Neural progenitor cell (in vitro differentiated cells): ENCODE measurements around the gene ASXL1. TPM values are rescaled to one million over a fixed set of nuclear protein-coding genes. Genes with fewer than 3 reads are reported as not detected.
A peak's percentile ranks its signal among the peaks of the same experiment; 100 is the strongest.

Source experiments
- DNase-seq: peaks from one replicate; pipeline ENCODE4 v3.0.0-alpha.2; 2016; ENCODE audit warnings: low spot score
- H2AFZ ChIP-seq: fragments of 200-600 bp; sonication (generic); replicated peaks from 2 replicates; pipeline ENCODE4 v1.6.1; 2016; ENCODE audit warnings: antibody characterized with exemption
- H3F3A ChIP-seq: fragments of 200-600 bp; sonication (generic); 2 replicates; pipeline ENCODE4 v1.6.1; 2016; ENCODE audit warnings: antibody characterized with exemption, low read depth
- H3K27ac ChIP-seq: fragments of 200-600 bp; sonication (generic); 2 replicates; pipeline ENCODE4 v1.5.1; 2016; ENCODE audit warnings: mild to moderate bottlenecking
- H3K27me3 ChIP-seq: fragments of 200-600 bp; sonication (generic); 2 replicates; pipeline ENCODE4 v1.6.1; 2016; ENCODE audit warnings: mild to moderate bottlenecking, moderate library complexity
- H3K36me3 ChIP-seq: fragments of 200-600 bp; sonication (generic); 2 replicates; pipeline ENCODE4 v1.5.1; 2016
- H3K4me1 ChIP-seq: fragments of 200-600 bp; sonication (generic); 2 replicates; pipeline ENCODE4 v1.6.1; 2016; ENCODE audit warnings: mixed run types
- H3K4me2 ChIP-seq: fragments of 200-600 bp; sonication (generic); 2 replicates; pipeline ENCODE4 v1.6.1; 2016
- H3K4me3 ChIP-seq: fragments of 200-600 bp; sonication (generic); 2 replicates; pipeline ENCODE4 v1.5.1; 2016
- H3K79me2 ChIP-seq: fragments of 200-600 bp; sonication (generic); 2 replicates; pipeline ENCODE4 v1.6.1; 2016; ENCODE audit warnings: low read depth
- H3K9ac ChIP-seq: fragments of 200-600 bp; sonication (generic); 2 replicates; pipeline ENCODE4 v1.6.1; 2016
- H3K9me3 ChIP-seq: fragments of 200-600 bp; sonication (generic); 2 replicates; pipeline ENCODE4 v1.5.1; 2016; ENCODE audit warnings: low read depth
- H4K20me1 ChIP-seq: fragments of 200-600 bp; sonication (generic); 2 replicates; pipeline ENCODE4 v1.6.1; 2016; ENCODE audit warnings: low read depth
- H3K27ac Mint-ChIP-seq: 3 replicates; pipeline ENCODE4 v1.8.0; 2021; ENCODE audit warnings: mixed read lengths
- H3K27me3 Mint-ChIP-seq: 2 replicates; pipeline ENCODE4 v1.8.0; 2022; ENCODE audit warnings: low read depth, mild to moderate bottlenecking, inconsistent platforms, moderate library complexity, mixed read lengths; ENCODE audit not compliant: insufficient read depth
- H3K36me3 Mint-ChIP-seq: 3 replicates; pipeline ENCODE4 v1.8.0; 2021; ENCODE audit warnings: mixed read lengths
- H3K4me1 Mint-ChIP-seq: 3 replicates; pipeline ENCODE4 v1.8.0; 2021; ENCODE audit warnings: mixed read lengths
- H3K4me3 Mint-ChIP-seq: 3 replicates; pipeline ENCODE4 v1.8.0; 2021; ENCODE audit warnings: mild to moderate bottlenecking, moderate library complexity, mixed read lengths
- H3K9me3 Mint-ChIP-seq: 3 replicates; pipeline ENCODE4 v1.8.0; 2020; ENCODE audit warnings: mixed read lengths
- CTCF ChIP-seq: fragments of 200-600 bp; sonication (generic); IDR thresholded peaks from 2 replicates; pipeline ENCODE4 v1.5.1; 2017; ENCODE audit warnings: antibody characterized with exemption, mild to moderate bottlenecking
- EZH2 ChIP-seq: fragments of 200-600 bp; sonication (generic); IDR thresholded peaks from 2 replicates; pipeline ENCODE4 v1.6.1; 2017; ENCODE audit warnings: antibody characterized with exemption, mild to moderate bottlenecking, moderate library complexity
- EZH2phosphoT487 ChIP-seq: fragments of 200-600 bp; sonication (generic); IDR thresholded peaks from 2 replicates; pipeline ENCODE4 v1.6.1; 2017; ENCODE audit warnings: antibody characterized with exemption
- total RNA-seq: library from RNA; depleted of rRNA; stranded (reverse); fragments of >200 nt; gene quantifications from 2 replicates; pipeline ENCODE4 v1.2.3, GENCODE V29; 2015; ENCODE audit warnings: low replicate concordance

The ASXL1 gene
- total RNA-seq, 1 donor from 2014 or later = 48.2 TPM

- H3K9me3 ChIP-seq = no peaks in the 10 kb centered on the region
- peak overlapping the region; percentile 86 for H3K27ac Mint-ChIP-seq
- H3K4me2 ChIP-seq = peak overlapping the region; percentile 79
- no peak overlapping the region for H2AFZ ChIP-seq
- peaks cover 55% of the 10 kb centered on the region for H3F3A ChIP-seq
- peaks cover 34% of the 10 kb centered on the region for H3K4me1 Mint-ChIP-seq
- H3K9me3 Mint-ChIP-seq = peaks cover 3% of the 10 kb centered on the region
- peaks cover 20% of the 10 kb centered on the region for H3K79me2 ChIP-seq
- no peaks in the 10 kb centered on the region for H3K36me3 Mint-ChIP-seq
- peak overlapping the region; percentile 89 for H3K4me3 Mint-ChIP-seq
- peak overlapping the region; percentile 83 for H3K4me3 ChIP-seq
- peaks cover 26% of the 10 kb centered on the region for H3K4me1 ChIP-seq
- H3K36me3 ChIP-seq = no peaks in the 10 kb centered on the region
- peaks cover 12% of the 10 kb centered on the region for H3K27me3 Mint-ChIP-seq
- no peak overlapping the region for H3K27ac ChIP-seq
- no peak overlapping the region for H3K9ac ChIP-seq
- H3K27me3 ChIP-seq = peaks cover 4% of the 10 kb centered on the region
- DNase-seq = peak; percentile 81
- peaks cover 28% of the 10 kb centered on the region for H4K20me1 ChIP-seq
- TF ChIP-seq EZH2 (no peak), CTCF (peak; percentile 82)
These were observed 127.0 kb downstream of the ASXL1 start for GRCh38 chr20:32484958-32485769.

- peaks cover 9% of the 10 kb centered on the region for H3K27me3 Mint-ChIP-seq
- Histone ChIP-seq H4K20me1 (peaks cover 20% of the 10 kb centered on the region), H3K9me3 (no peaks in the 10 kb centered on the region), H3K27ac (no peak overlapping the region), H3K79me2 (peaks cover 12% of the 10 kb centered on the region), H3K27me3 (peaks cover 4% of the 10 kb centered on the region), H3K4me3 (no peak overlapping the region), H3K9ac (no peak overlapping the region), H3K4me2 (no peak overlapping the region), H3K36me3 (no peaks in the 10 kb centered on the region), H3F3A (peaks cover 47% of the 10 kb centered on the region), H3K4me1 (peaks cover 18% of the 10 kb centered on the region), H2AFZ (no peak overlapping the region)
- no peak overlapping the region for H3K27ac Mint-ChIP-seq
- no peak for TF ChIP-seq EZH2
- TF ChIP-seq EZH2phosphoT487 = no peak
- TF ChIP-seq CTCF = no peak
- H3K4me3 Mint-ChIP-seq = peak overlapping the region; percentile 89
- peaks cover 3% of the 10 kb centered on the region for H3K9me3 Mint-ChIP-seq
- H3K4me1 Mint-ChIP-seq = peaks cover 26% of the 10 kb centered on the region
- no peak for DNase-seq
- no peaks in the 10 kb centered on the region for H3K36me3 Mint-ChIP-seq
These were observed 127.8 kb downstream of the ASXL1 start for GRCh38 chr20:32485770-32486478.

- peaks cover 6% of the 10 kb centered on the region for H3K79me2 ChIP-seq
- H3K27me3 Mint-ChIP-seq = peaks cover 6% of the 10 kb centered on the region
- no peak overlapping the region for H3K9ac ChIP-seq
- peaks cover 20% of the 10 kb centered on the region for H3K4me1 Mint-ChIP-seq
- H3K4me3 Mint-ChIP-seq = no peak overlapping the region
- H3K4me1 ChIP-seq = peaks cover 5% of the 10 kb centered on the region
- peaks cover 6% of the 10 kb centered on the region for H4K20me1 ChIP-seq
- no peak overlapping the region for H3K27ac ChIP-seq
- H2AFZ ChIP-seq = no peak overlapping the region
- peaks cover 3% of the 10 kb centered on the region for H3K9me3 Mint-ChIP-seq
- no peaks in the 10 kb centered on the region for H3K36me3 ChIP-seq
- H3F3A ChIP-seq = peaks cover 33% of the 10 kb centered on the region
- H3K4me2 ChIP-seq = no peak overlapping the region
- H3K27ac Mint-ChIP-seq = peak overlapping the region; percentile 8
- H3K9me3 ChIP-seq = no peaks in the 10 kb centered on the region
- TF ChIP-seq EZH2 = no peak
- no peak for TF ChIP-seq CTCF
- TF ChIP-seq EZH2phosphoT487 = no peak
- H3K4me3 ChIP-seq = no peak overlapping the region
- DNase-seq = no peak
- H3K27me3 ChIP-seq = peaks cover 4% of the 10 kb centered on the region
- no peaks in the 10 kb centered on the region for H3K36me3 Mint-ChIP-seq
These were observed 129.2 kb downstream of the ASXL1 start for GRCh38 chr20:32487381-32487780.
